Measurements from ENCODE around the gene ATP9A.
"Not testable (repeated sequence)": the region's sequence is repeated elsewhere in the genome, so short reads cannot be mapped to it uniquely, and the experiment has no call there.

The ATP9A gene

DNA sequence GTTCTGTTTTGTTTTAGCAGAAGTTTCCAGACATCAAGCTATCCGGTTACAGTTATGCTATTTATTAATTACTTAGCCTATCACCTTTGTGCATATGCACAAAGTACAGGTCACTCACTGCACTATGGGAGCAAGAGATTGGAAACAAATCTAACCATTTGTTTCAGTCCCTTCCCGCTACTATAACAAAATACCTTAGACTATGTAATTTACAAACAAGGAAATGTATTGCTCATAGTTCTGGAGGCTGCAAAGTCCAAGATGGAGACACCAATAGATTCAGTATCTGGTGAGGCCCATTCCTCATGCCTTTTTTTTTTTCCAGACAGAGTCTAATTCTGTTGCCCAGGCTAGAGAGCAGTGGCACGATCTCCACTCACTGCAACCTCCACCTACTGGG lies 35.1 kb downstream of the ATP9A start:
- no peak for TF ChIP-seq PAX5 (IDR thresholded peaks at IDR 0.05; ENCODE audit: insufficient read depth, low read length, severe bottlenecking)
- no peak for TF ChIP-seq POLR2A (IDR thresholded peaks at IDR 0.05; ENCODE audit: low read depth, low read length)
- no peak for TF ChIP-seq TAF1 (IDR thresholded peaks at IDR 0.05; ENCODE audit: low read depth, low read length)
- TF ChIP-seq POU2F2 (IDR thresholded peaks at IDR 0.05; ENCODE audit: low read depth, low read length) = no peak
- no peak for TF ChIP-seq SPI1 (IDR thresholded peaks at IDR 0.05; ENCODE audit: low read depth, low read length)
- no peak for TF ChIP-seq POLR2AphosphoS5 (IDR thresholded peaks at IDR 0.05; ENCODE audit: low read depth, low read length)
- no peak for FAIRE-seq
- no peak for DNase-seq (ENCODE audit: insufficient read length, low spot score)

DNA sequence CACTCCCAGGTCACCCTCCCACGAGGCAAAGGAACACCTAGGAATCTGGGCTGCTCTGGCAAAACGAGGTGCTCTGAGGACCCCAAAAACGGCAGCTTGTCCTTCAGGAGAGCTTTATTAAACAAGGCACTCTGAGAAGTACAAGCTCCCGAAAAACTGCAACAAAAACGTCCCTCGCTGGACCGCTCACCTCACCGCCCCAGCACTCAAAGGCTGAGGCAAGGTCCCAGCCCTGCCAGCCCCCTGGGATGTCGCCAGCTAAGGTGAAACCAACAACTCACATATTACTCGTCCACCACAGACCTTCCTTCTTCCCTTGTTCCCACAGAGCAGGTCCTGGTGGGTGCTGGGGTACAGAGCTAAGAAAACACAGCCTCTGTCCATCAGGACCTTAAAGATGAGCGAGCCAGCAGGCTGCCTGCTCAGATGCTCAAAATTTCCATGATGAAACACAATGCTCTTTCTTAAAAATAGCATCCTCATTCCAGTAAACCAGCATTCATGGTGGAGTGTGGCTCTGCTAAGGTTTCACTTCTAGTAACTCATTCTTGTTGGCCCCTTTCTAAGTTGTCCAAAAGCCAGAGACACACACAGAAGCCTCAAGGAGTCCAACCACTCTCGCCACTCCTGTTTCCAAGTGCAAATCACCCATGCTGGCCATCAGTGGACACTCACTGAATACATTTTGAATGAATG lies 35.9 kb downstream of the ATP9A start:
- no peak for DNase-seq (ENCODE audit: insufficient read length, low spot score)
- no peak for FAIRE-seq

DNA sequence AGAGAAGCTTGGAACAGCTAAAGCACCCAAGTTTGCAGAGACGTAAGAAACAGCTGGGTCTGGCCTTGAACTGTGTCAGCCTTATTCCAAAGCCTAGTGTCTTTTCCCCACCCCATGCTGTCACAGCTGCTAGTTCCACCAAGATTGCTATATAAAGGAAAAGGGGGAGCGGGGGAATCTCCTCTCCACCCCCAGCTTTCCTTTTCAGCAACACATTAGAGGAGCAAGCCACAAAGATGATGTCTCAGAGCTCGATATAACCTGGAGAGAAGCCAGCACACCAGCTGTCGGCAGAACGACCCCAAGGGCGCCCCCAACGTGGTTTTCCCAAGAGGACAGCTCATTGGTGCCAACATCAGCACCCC lies 36.5 kb downstream of the ATP9A start:
- FAIRE-seq (no peak), DNase-seq (ENCODE audit: insufficient read length, low spot score) (no peak)
- TF ChIP-seq SPI1 (IDR thresholded peaks at IDR 0.05; ENCODE audit: low read depth, low read length) (no peak), PAX5 (IDR thresholded peaks at IDR 0.05; ENCODE audit: insufficient read depth, low read length, severe bottlenecking) (no peak), POLR2A (IDR thresholded peaks at IDR 0.05; ENCODE audit: low read depth, low read length) (no peak), POU2F2 (IDR thresholded peaks at IDR 0.05; ENCODE audit: low read depth, low read length) (no peak), POLR2AphosphoS5 (IDR thresholded peaks at IDR 0.05; ENCODE audit: low read depth, low read length) (no peak), TAF1 (IDR thresholded peaks at IDR 0.05; ENCODE audit: low read depth, low read length) (no peak)

More for the DNA sequence above, 35.9 kb downstream of the ATP9A start:
- TF ChIP-seq POLR2A (IDR thresholded peaks at IDR 0.05; ENCODE audit: low read depth, low read length) (no peak), TAF1 (IDR thresholded peaks at IDR 0.05; ENCODE audit: low read depth, low read length) (no peak), POLR2AphosphoS5 (IDR thresholded peaks at IDR 0.05; ENCODE audit: low read depth, low read length) (no peak), PAX5 (IDR thresholded peaks at IDR 0.05; ENCODE audit: insufficient read depth, low read length, severe bottlenecking) (no peak), POU2F2 (IDR thresholded peaks at IDR 0.05; ENCODE audit: low read depth, low read length) (no peak), SPI1 (IDR thresholded peaks at IDR 0.05; ENCODE audit: low read depth, low read length) (no peak)

DNA sequence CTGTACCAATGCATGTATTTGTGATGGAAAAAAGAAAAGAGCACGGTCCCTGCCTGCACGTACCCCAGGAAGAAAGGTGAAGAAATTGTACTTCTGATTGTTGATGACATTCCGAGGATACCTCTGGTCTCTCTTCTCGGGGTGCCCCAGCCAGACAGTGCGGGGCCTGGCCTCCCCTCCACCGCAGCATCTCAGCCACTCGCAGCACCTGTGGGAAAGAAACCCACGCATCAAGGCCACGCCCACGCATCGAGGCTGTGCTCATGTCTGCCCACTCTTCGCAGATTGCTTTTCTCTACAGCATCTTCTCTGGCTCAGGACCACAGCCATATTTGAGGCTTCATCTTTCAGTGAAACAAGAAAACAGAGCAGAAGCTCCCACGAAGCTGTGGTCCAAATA lies 38.4 kb downstream of the ATP9A start:
- no peak for TF ChIP-seq PAX5 (IDR thresholded peaks at IDR 0.05; ENCODE audit: insufficient read depth, low read length, severe bottlenecking)
- no peak for TF ChIP-seq POLR2AphosphoS5 (IDR thresholded peaks at IDR 0.05; ENCODE audit: low read depth, low read length)
- TF ChIP-seq POU2F2 (IDR thresholded peaks at IDR 0.05; ENCODE audit: low read depth, low read length) = no peak
- TF ChIP-seq SPI1 (IDR thresholded peaks at IDR 0.05; ENCODE audit: low read depth, low read length) = no peak
- TF ChIP-seq POLR2A (IDR thresholded peaks at IDR 0.05; ENCODE audit: low read depth, low read length) = no peak
- no peak for TF ChIP-seq TAF1 (IDR thresholded peaks at IDR 0.05; ENCODE audit: low read depth, low read length)
- FAIRE-seq = no peak

DNA sequence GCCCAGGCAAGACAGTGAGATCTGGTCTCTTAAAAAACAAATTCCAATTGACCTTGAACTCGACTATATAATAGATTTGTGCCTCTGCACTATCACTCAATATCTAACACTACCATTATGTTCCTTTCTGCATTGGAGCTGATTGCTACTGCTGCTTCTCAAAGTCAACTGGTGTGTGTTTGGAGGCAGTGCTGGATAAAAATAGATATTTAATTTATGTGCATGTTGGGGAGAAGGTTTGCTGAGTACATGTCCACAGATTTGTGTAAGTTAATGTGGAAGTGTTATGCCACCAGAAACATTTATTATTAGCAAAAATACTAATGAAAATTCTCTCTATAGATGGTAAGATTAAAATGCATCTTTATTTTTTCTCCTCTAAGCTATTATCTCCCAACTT lies 39.5 kb downstream of the ATP9A start:
- no peak for TF ChIP-seq POLR2AphosphoS5 (IDR thresholded peaks at IDR 0.05; ENCODE audit: low read depth, low read length)
- no peak for TF ChIP-seq POU2F2 (IDR thresholded peaks at IDR 0.05; ENCODE audit: low read depth, low read length)
- TF ChIP-seq POLR2A (IDR thresholded peaks at IDR 0.05; ENCODE audit: low read depth, low read length) = no peak
- no peak for TF ChIP-seq TAF1 (IDR thresholded peaks at IDR 0.05; ENCODE audit: low read depth, low read length)
- TF ChIP-seq PAX5 (IDR thresholded peaks at IDR 0.05; ENCODE audit: insufficient read depth, low read length, severe bottlenecking) = no peak
- TF ChIP-seq SPI1 (IDR thresholded peaks at IDR 0.05; ENCODE audit: low read depth, low read length) = no peak
- DNase-seq (ENCODE audit: insufficient read length, low spot score) (no peak), FAIRE-seq (no peak)

More for the DNA sequence above, 38.4 kb downstream of the ATP9A start:
- DNase-seq (ENCODE audit: insufficient read length, low spot score) = no peak

DNA sequence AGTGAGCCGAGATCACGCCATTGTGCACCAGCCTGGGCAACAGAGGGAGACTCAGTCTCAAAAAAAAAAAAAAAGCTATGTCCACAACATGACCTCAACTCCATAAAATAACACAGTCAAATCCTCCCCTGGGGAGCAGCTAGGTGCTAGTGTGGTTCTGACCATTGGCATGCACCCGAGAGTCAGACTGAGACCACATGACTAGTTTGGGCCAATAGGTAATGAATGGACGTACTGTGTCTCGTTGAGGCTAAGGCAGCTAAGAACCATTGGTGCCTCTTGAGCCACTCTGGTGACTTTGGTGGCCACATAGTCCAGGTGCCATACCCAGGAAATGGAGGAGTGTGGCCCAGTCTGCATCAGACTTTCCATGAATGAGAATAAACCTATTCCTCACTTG lies 40.3 kb downstream of the ATP9A start:
- DNase-seq (ENCODE audit: insufficient read length, low spot score) (no peak), FAIRE-seq (no peak)
- no peak for TF ChIP-seq POU2F2 (IDR thresholded peaks at IDR 0.05; ENCODE audit: low read depth, low read length)
- TF ChIP-seq POLR2A (IDR thresholded peaks at IDR 0.05; ENCODE audit: low read depth, low read length) = no peak
- TF ChIP-seq POLR2AphosphoS5 (IDR thresholded peaks at IDR 0.05; ENCODE audit: low read depth, low read length) = no peak
- no peak for TF ChIP-seq TAF1 (IDR thresholded peaks at IDR 0.05; ENCODE audit: low read depth, low read length)
- no peak for TF ChIP-seq SPI1 (IDR thresholded peaks at IDR 0.05; ENCODE audit: low read depth, low read length)

DNA sequence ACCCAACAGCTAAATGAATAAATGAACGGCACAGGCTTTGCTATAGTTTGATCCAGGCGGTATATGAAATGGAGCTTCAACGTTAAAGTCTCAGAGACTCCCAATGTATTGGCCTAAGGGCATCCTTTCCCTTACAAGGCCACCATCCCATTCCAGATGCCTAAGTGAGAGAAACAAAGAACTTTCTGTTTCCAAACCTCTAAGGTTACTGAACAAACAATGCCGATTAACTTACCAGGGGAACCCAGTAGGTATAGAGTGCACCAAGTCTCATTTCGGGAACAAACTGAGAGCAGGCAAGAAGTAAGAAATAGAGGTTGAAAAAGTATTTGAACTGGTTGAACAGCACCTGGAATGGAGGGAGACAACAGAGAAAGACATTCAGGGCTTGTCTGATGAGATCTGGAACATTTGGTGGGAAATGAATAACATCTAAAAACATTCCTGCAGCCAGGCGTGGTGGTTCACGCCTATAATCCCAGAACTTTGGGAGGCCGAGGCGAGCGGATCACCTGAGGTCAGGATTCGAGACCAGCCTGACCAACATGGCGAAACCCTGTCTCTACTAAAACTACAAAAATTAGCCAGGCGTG lies 42.5 kb downstream of the ATP9A start:
- TF ChIP-seq POU2F2 (IDR thresholded peaks at IDR 0.05; ENCODE audit: low read depth, low read length) (no peak), PAX5 (IDR thresholded peaks at IDR 0.05; ENCODE audit: insufficient read depth, low read length, severe bottlenecking) (no peak), POLR2A (IDR thresholded peaks at IDR 0.05; ENCODE audit: low read depth, low read length) (no peak), SPI1 (IDR thresholded peaks at IDR 0.05; ENCODE audit: low read depth, low read length) (no peak), TAF1 (IDR thresholded peaks at IDR 0.05; ENCODE audit: low read depth, low read length) (no peak), POLR2AphosphoS5 (IDR thresholded peaks at IDR 0.05; ENCODE audit: low read depth, low read length) (no peak)
- no peak for FAIRE-seq
- no peak for DNase-seq (ENCODE audit: insufficient read length, low spot score)

DNA sequence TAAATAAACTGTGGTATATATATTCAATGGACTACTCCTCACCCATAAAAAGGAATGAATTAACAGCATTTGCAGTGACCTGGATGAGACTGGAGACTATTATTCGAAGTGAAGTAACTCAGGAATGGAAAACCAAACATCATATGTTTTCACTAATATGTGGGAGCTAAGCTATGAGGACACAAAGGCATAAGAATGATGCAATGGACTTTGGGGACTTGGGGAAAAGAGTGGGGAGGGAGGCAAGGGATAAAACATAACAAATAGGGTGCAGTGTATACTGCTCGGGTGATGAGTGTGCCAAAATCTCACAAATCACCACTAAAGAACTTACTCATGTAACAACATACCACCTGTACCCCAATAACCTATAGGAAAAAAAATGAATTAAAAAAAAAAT lies 45.2 kb downstream of the ATP9A start:
- FAIRE-seq; DNase-seq (ENCODE audit: insufficient read length, low spot score): not testable (repeated sequence)

DNA sequence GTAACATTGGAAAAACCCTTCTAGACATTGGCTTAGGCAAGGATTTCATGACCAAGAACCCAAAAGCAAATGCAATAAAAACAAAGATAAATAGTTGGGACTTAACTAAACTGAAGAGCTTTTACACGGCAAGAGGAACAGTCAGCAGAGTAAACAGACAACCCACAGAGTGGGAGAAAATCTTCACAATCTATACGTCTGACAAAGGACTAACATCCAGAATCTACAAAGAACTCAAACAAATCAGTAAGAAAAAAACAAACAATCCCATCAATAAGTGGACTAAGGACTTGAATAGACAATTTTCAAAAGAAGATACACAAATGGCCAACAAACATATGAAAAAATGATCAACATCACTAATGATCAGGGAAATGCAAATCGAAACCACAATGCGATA lies 45.9 kb downstream of the ATP9A start:
- DNase-seq (ENCODE audit: insufficient read length, low spot score); FAIRE-seq: not testable (repeated sequence)

DNA sequence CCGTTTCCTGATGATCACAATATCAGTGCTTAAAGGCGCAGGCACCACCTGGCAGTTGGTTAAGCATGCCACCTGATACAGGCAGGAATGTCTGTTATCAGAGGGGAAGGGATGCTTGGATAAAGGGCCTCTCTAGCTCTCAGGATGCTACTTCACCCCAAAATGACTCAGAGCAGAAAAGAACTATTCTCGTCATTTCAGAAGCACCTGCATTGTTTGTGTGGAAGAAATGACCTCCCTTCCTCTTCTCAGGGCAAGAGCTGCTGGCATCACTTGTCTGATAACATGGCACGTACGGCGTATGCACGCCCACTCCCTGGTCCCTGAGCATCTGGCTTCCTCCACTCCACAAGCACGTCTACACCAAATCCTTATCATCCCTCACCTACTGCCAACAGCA lies 47.3 kb downstream of the ATP9A start:
- FAIRE-seq (no peak), DNase-seq (ENCODE audit: insufficient read length, low spot score) (no peak)
- no peak for TF ChIP-seq SPI1 (IDR thresholded peaks at IDR 0.05; ENCODE audit: low read depth, low read length)
- no peak for TF ChIP-seq TAF1 (IDR thresholded peaks at IDR 0.05; ENCODE audit: low read depth, low read length)
- TF ChIP-seq PAX5 (IDR thresholded peaks at IDR 0.05; ENCODE audit: insufficient read depth, low read length, severe bottlenecking) = no peak
- no peak for TF ChIP-seq POU2F2 (IDR thresholded peaks at IDR 0.05; ENCODE audit: low read depth, low read length)
- no peak for TF ChIP-seq POLR2A (IDR thresholded peaks at IDR 0.05; ENCODE audit: low read depth, low read length)
- TF ChIP-seq POLR2AphosphoS5 (IDR thresholded peaks at IDR 0.05; ENCODE audit: low read depth, low read length) = no peak
